Bronchial epithelial cell (primary cell): ENCODE measurements around the gene RPIA. TPM values are rescaled to one million over a fixed set of nuclear protein-coding genes. Genes with fewer than 3 reads are reported as not detected.

Source experiments
- DNase-seq: peaks from one replicate; pipeline ENCODE4 v3.0.0-alpha.2; 2010; ENCODE audit warnings: low read depth
- FAIRE-seq: peaks from 2 replicates; lab custom pipeline; 2011; peaks lifted over from hg19 to GRCh38; lab: Jason Lieb, UNC
- H3K27me3 ChIP-seq: 2 replicates; pipeline ENCODE4 v1.5.1; 2011; ENCODE audit warnings: low read length; ENCODE audit not compliant: control insufficient read depth, insufficient read depth
- H3K36me3 ChIP-seq: 2 replicates; pipeline ENCODE4 v1.5.1; 2011; ENCODE audit warnings: low read length; ENCODE audit not compliant: control insufficient read depth, insufficient read depth
- H3K4me3 ChIP-seq: 2 replicates; pipeline ENCODE4 v1.5.1; 2011; ENCODE audit warnings: mild to moderate bottlenecking, low read depth, low read length, control low read depth
- total RNA-seq: library from RNA; depleted of rRNA; stranded (reverse); fragments of >200 nt; gene quantifications from 2 replicates; pipeline ENCODE4 v1.2.1, GENCODE V29; 2014
- TF ChIP-seq, protein P1 (sequence below): IDR thresholded peaks from 2 replicates; pipeline ENCODE4 v1.5.1; 2011; ENCODE audit warnings: mild to moderate bottlenecking, moderate library complexity, low read length, control low read depth, inconsistent platforms; ENCODE audit not compliant: insufficient read depth, severe bottlenecking

Gene RPIA
- total RNA-seq, 1 donor from 2014 or later, result 6.3 TPM

DNA sequence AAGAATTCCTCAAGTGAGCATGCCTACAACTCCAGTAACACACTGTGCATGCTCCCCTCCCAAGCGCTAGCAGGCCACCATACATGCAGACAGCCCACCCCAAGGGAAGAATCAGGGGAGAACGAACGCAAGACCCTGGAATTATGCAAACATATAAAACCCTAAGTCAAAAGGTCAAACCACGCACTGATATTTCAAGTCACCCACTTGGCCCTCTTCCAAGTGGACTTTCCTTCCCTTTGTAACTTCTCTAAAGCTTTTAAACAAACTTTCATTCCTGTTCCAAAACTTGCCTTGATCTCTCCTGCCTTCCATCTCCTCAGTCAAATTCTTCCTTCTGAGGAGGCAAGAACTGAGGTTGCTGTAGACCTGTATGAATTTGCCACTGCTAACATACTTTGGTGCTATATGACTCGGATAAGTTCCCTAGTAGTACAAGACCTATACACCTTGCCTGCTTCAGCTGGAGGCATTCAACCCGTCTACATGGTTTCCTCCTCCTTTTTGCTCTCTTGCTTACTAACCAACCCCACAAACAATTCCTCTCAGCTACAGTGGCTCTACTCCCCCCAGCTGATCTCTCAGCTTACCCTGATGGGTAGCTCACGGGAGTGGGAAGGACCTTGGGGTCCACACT lies 11.1 kb upstream of the RPIA start:
- Histone ChIP-seq H3K4me3 (no peak overlapping the region), H3K36me3 (no peaks in the 10 kb centered on the region), H3K27me3 (no peaks in the 10 kb centered on the region)
- DNase-seq (no peak), FAIRE-seq (no peak)
- TF ChIP-seq, protein P1, sequence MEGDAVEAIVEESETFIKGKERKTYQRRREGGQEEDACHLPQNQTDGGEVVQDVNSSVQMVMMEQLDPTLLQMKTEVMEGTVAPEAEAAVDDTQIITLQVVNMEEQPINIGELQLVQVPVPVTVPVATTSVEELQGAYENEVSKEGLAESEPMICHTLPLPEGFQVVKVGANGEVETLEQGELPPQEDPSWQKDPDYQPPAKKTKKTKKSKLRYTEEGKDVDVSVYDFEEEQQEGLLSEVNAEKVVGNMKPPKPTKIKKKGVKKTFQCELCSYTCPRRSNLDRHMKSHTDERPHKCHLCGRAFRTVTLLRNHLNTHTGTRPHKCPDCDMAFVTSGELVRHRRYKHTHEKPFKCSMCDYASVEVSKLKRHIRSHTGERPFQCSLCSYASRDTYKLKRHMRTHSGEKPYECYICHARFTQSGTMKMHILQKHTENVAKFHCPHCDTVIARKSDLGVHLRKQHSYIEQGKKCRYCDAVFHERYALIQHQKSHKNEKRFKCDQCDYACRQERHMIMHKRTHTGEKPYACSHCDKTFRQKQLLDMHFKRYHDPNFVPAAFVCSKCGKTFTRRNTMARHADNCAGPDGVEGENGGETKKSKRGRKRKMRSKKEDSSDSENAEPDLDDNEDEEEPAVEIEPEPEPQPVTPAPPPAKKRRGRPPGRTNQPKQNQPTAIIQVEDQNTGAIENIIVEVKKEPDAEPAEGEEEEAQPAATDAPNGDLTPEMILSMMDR, result no peak

DNA sequence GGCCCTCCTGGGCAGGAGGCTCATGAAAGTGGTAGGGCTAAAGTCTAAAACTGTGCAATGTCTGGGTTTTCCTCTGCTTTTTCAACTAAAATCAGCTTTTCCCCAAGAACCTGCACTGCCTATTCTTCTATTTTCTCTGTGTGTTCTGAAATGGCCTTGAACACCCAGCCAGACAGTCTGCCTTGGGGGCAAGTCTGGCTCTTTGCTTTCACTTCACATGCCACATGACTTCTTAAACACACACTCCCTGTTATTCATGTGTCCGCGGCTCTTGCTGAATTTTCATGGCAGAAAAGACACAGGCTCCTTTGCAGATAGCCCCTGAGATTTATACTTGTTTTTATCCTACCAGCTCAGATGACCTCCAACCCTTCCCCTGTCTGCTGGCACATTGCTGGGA lies 10.6 kb upstream of the RPIA start:
- TF ChIP-seq, protein P1, result no peak
- FAIRE-seq (no peak), DNase-seq (no peak)
- no peak overlapping the region for H3K4me3 ChIP-seq
- no peaks in the 10 kb centered on the region for H3K27me3 ChIP-seq
- no peaks in the 10 kb centered on the region for H3K36me3 ChIP-seq

DNA sequence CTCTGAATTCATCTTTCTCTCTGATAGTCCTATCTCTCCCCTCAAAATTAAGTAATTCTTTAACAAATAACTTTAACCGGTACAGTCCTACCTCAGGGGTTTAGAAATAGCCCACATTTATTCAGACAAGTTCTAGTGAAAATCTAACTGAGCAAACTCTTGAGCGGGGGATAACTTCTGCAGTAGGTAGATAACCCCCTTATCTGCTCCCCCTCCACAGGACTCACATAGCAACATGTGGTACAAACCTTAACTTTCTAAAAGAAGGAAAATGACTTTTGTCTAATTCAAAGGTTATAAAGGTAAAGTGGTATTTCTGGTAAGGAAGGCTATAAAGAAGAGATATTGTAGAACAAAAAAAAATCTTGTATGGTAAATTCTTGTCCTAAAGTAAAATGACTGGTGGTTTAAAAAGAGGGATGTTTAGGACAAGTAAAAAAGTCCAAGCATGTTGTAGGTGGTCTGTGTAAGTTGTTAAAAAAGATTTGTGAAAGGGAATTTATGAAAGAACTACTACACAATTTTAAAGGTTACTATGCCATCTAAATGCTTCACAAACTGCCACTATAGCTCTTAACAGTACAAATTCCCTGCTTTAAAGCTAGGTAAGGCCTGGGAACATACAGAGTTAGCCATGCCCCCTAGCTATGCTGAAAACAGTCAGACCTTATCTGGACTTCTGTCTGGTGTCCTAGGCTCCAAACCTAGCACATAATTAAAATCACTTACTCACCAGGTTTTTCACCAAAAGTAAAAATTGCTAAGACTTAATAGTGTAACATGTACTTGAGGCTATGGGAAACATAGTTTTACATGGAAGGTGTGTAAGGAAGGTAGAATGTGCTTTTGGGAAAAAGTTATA lies 8.1 kb upstream of the RPIA start:
- DNase-seq (no peak), FAIRE-seq (no peak)
- no peaks in the 10 kb centered on the region for H3K36me3 ChIP-seq
- TF ChIP-seq, protein P1, result no peak
- no peaks in the 10 kb centered on the region for H3K27me3 ChIP-seq
- H3K4me3 ChIP-seq, result no peak overlapping the region

DNA sequence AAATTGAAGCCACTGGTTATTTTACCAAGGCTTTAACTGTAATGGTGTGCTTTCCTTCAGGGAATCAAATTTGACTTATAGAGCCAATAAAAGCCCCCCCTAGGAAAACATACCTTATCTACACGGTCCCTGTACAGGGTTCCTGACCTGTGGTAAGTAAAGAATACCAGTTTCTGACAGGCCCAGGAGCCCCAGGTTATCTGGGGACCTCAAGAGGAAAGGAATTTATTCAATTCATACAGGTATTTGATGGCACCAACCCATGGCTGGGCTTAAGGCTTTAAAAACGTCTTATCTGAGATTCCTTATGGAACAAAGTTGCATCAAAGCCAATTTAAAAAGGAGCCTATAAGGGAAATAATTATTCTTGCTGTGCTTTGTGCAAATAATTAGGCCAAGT lies 7.0 kb upstream of the RPIA start:
- no peak for DNase-seq
- FAIRE-seq, result no peak
- H3K4me3 ChIP-seq, result no peak overlapping the region
- no peaks in the 10 kb centered on the region for H3K27me3 ChIP-seq
- no peaks in the 10 kb centered on the region for H3K36me3 ChIP-seq
- TF ChIP-seq, protein P1, result no peak

GRCh38 chr2:88686320-88686719 lies 5.2 kb upstream of the RPIA start:
- H3K36me3 ChIP-seq, result no peaks in the 10 kb centered on the region
- TF ChIP-seq, protein P1, result no peak
- H3K27me3 ChIP-seq, result no peaks in the 10 kb centered on the region
- DNase-seq (no peak), FAIRE-seq (no peak)
- no peak overlapping the region for H3K4me3 ChIP-seq
